Activated CD8-positive, alpha-beta memory T cell treated with anti-CD3 and anti-CD28 coated beads, Interleukin-2, amount 50 U/mL, for 48 hours (primary cell): ENCODE measurements around the gene CCDC77.

Source experiments
- DNase-seq: peaks from one replicate; pipeline ENCODE4 v3.0.0-alpha.2; 2020

The CCDC77 gene

GRCh38 chr12:454833-455232 lies 53.4 kb downstream of the CCDC77 start:
- DNase-seq: no peak

DNA sequence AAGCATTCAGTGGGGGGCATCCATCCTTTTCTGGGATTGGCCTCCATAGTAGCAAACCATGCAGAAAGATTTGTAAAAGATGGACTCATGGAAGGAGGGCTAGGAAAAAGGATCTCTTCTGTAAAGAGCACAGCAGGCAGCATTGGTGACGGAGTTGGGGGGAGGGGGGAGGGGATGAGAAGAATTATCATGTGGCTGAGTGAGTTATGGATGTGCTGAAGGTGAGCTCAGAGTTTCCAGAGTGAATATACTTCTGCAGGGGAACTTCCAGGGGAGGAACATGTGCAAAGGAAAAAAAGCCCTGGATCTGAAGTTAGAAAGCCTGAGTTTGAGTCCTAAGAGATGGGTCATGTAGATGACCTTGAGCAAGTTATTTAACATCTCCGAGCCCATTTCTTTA lies 54.4 kb downstream of the CCDC77 start:
- DNase-seq: no peak

DNA sequence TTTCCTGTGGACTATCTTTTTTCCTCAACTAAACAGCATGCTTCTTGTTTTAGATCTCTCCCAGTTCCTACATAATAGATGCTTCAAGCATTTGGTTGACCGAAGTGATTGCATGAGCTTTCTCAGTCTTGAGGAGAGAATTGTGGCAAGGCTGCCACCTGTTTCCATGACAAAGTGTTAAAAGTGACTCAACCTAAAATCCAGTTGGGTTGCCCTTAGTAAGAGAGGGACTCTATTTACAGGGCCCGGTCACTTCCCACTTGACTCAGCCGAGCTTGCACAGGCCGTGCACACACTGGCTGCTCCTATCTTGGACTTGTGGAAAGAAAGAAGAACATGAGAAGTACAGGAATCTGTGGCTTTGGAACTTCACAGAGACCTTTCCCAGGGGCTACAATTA lies 56.2 kb downstream of the CCDC77 start:
- DNase-seq: no peak

GRCh38 chr12:459050-459429 lies 57.6 kb downstream of the CCDC77 start:
- no peak for DNase-seq

GRCh38 chr12:459430-460258 lies 58.2 kb downstream of the CCDC77 start, which contains the start of gene B4GALNT3:
Gene B4GALNT3 (plus strand): TSS chr12:459939. CDS start chr12:460377, 438 bp downstream.
- peak; percentile 66 for DNase-seq

GRCh38 chr12:460261-461230 lies 59.1 kb downstream of the CCDC77 start:
- DNase-seq: peak; percentile 69

DNA sequence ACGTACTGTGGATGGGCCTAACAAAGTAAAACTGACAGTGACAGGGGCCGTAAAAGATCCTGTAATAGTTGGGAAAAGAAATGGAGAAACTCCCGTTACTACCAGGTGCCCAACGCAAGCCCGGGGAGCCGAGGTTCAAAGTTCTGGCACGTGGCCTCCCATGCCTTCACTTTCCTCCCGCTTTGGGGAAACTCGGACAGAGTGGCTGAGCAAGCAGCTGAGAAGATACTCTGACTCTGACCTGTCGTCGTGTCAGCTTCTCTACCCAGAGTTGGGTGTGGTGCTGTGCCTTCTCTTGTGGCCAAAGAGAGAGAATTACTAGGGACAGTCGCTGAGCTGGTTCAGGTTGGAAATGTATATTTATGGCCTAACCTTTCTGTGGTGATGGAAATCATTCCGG lies 60.0 kb downstream of the CCDC77 start:
- DNase-seq: no peak

- no peak for DNase-seq
Observed at GRCh38 chr12:462936-463705, 61.7 kb downstream of the CCDC77 start.

DNA sequence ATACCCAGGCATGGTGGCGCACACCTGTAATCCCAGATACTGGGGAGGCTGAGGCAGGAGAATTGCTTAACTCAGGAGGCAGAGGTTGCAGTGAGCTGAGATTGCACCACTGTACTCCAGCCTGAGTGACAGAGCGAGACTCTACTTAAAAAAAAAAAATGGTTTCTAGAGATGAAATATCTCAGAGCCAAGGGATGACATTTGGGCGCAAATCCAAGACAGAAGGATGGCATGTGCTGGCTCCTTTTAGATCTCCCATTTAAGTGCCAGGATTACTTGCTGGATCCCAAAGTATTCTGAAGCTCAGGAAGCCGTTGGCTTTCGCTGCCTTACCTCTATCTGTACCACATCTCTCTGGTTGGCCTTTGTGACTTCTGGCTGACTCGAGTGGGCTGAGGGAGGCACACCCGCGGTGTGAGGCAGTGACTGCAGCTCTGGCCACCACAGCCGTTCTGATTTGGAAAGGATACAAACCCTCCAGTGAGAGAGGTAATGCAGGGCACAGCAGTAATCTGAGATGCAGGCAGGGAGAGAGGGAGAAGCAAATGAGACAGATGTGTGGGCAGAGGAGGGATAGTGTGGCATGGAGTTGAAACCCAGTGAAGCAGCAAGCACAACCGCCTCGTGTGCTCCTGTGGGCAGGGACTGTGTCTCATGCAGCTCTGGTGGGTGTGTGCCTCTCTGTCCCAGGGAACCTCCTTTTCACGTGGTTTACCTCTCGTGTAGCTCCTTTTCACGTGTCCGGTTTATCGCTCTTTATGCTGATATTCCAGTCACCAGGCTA lies 63.2 kb downstream of the CCDC77 start:
- DNase-seq: no peak

- DNase-seq: no peak
Observed at GRCh38 chr12:466039-466438, 64.6 kb downstream of the CCDC77 start.

GRCh38 chr12:466762-467161 lies 65.3 kb downstream of the CCDC77 start:
- DNase-seq: no peak

DNA sequence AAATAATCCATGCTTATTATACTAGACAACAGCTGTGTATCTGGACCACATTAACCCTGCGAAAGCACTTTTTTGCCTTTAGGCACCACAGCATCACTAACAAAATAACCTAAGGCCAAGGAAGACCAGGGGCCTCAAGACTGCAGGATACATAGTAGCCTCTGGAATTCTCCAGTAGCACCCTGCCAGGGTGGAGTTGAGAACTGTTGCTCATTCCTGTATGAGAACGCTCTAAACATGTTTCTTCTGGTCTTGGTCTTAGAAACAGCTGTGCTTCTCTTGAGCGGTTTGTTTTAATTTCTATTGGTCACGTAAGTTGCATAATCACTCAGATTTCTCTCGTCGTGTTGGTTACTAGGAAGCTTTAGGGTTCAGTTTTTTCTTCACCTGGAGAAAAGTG lies 66.1 kb downstream of the CCDC77 start:
- DNase-seq: no peak

GRCh38 chr12:468671-469389 lies 67.4 kb downstream of the CCDC77 start:
- no peak for DNase-seq

DNA sequence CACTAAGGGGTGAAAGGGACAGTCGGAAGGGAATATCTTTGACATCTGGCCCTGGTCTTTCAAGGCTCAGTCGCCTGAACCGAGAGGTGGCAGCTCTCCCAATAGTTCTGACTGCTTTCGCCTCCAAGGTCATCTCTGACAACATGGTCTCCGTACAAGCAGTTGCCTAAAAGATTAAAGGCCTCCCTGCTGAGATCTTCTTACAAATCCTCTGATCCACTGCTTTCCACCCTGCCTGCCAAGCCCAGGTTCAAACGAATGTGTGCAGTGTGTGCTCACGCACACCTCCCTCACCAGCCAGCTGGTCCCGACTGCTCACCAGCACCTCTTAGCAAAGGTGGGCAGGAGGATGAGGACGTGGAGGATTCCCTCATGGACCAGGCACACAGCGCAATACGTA lies 68.7 kb downstream of the CCDC77 start:
- DNase-seq: no peak

DNA sequence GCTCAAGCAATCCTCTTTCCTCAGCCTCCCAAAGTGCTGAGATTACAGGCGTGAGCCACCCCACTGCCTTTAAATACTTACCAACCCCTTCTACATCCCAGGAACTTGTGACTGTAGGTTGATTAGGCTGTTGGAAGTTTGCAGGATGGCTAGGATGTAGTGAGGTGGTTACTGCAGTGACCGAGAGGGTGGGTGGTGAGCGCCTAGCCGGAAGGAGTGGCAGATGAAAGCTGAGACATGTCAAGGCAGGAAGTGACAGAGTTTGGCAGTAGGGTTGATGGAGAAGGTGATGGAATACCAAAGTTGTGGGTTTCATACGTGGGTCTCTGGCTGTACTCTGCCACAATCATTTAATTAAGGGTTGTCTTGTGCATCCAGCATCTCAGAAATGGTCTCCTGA lies 71.8 kb downstream of the CCDC77 start:
- DNase-seq: no peak

GRCh38 chr12:473863-474577 lies 72.6 kb downstream of the CCDC77 start:
- no peak for DNase-seq

DNA sequence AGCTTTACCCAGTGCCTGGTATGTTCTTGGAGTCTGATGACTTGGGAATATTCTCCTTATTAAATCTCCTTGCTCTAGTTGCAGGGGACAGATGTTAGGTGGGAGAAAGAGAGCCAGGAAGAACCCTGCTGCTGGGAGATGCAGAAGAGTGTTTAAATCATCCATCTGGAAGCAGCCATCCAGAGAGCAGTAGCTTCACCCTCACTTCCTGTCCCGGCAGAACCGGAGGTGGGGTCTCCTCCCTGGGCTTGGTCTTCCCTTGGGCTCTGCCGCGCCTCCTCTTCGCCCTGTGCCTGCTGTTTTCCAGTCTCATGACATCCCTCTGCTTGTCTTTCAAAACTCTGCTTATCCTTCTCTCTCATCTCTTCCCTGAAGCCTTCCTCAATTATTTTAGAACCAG lies 73.8 kb downstream of the CCDC77 start:
- DNase-seq: no peak

DNA sequence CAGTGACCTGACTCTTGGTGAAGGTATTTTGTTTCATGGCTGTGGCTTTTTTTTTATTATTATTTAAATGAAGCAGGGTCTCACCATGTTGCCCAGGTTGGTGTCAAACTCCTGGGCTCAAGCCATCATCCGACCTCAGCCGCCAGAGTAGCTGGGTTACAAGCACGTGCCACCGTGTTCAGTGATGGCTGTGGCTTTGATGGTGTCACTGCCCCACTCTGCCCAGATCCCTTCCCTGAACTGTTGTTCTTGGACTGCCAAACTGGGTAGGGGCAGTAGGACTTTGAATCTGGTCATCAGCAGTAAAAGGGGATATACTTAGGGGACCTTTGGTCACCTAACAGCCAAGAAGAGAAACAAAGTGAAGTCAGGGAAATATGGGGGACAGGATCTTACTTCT lies 77.7 kb downstream of the CCDC77 start:
- DNase-seq: no peak

DNA sequence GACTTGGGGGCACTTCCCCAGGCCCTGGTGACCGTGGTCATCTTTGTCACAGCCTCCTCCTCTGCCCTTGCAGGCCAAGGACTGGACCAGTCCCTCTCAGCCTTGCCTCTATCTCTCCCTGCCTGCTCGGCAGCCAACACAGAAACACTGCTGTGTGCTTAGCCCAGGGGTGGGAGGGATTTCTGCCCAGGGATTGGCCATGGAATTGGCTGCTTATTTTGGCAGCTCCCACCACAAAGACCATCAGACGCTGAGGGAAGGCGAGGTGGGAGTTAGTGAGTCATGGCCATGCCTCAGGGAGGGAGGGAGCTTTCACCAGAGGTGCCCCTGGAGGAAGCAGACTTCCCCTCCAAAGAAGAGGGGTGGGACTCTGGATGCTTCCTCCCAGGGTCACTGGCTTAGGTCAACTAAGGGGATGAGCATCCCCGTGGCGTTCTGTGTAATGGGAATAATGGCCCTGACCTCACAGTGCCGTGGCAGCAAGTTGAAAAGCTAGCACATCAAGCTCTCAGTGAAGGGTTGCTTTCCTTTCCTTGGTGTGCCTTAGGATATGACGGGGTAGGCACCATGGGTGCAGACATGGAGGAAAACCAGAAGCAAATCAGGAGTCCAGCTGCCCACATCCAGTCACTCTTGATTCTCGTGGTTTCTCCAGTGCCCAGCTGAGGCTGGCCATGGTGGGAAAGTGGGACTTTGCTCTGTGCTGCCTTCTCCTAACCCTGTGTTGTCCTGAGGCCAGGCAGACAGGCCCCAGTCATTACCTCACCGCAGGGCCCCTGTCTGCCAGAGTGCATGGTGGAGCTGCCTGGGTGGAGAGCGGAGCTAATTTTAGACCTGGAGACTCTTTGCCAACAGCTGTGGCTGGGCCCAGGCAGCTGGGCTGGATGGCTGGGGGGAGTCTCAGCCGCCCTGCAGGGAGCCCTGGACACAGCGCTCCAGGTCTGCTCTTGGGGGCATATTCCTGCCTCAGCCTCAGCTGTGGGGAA lies 79.7 kb downstream of the CCDC77 start:
- no peak for DNase-seq

- DNase-seq: no peak
Observed at GRCh38 chr12:482061-482460, 80.6 kb downstream of the CCDC77 start.
